Lower leg skin (tissue), 3 donors: ENCODE data around the gene CIAO1.

Experiments
- CTCF ChIP-seq, 3 donors: fragments of 450-650 bp; IDR thresholded peaks; one replicate each; pipeline ENCODE4 v1.5.1; 2016; ENCODE audit warnings: antibody characterized with exemption in 3 of 3, mild to moderate bottlenecking in 3 of 3, moderate library complexity in 2 of 3
- POLR2A ChIP-seq, 2 donors: fragments of 450-650 bp; IDR thresholded peaks; one replicate each; pipeline ENCODE4 v1.6.1; 2016 to 2017; ENCODE audit warnings: antibody characterized with exemption in 2 of 2, mild to moderate bottlenecking in 1 of 2, moderate library complexity in 1 of 2

DNA sequence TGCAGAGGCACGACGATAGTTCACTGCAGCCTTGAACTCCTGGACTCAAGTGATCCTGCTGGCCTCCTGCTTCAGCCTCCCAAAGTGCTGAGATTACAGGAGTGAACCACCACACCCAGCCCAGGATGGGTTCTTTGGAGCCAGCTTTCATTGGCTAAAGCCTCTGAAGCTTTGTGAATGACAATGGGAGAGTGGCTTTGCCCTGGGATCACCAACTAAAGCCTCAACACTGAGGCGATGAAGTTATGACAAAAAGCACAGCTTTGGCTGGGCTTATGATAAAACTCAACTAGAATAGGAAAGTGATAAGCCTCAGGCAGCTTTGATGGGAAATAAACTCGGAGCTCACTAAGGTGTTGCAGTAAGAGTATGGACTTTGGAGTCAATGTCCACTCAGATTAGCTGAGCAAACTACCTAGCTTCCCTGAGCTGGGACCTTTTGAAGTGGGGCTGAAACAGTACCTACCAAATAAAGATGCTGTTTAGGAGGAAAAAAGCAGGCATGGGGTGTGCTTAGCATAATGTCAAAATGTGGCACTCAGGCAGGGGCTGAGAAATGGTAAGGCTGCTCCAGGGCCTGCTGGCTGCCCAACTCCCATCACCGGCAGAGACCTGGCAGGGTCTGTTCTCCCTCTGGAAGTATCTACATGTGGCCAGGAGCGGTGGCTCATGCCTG lies 4.6 kb upstream of the CIAO1 start:
- TF ChIP-seq CTCF (IDR thresholded peaks at IDR 0.05) (no peak), POLR2A (IDR thresholded peaks at IDR 0.05) (no peak)
